WTC11 (cell line): ENCODE measurements around the gene DDX10. TPM values are rescaled to one million over a fixed set of nuclear protein-coding genes. Genes with fewer than 3 reads are reported as not detected.

ENCODE experiments used
- ATAC-seq: fragments of 200-7000 bp; cut with Tn5 transposase; 2 replicates; pipeline ENCODE4 v1.10.0; 2021; ENCODE audit warnings: mild to moderate bottlenecking, moderate library complexity
- CTCF ChIA-PET: fragments of 300-600 bp; sonication (Branson Sonifier 250); formaldehyde crosslinking; loops from one replicate; lab custom pipeline; 2021; ENCODE audit warnings: antibody characterized with exemption; lab: Charles Lee
- POLR2A ChIA-PET: fragments of 350-600 bp; sonication (Branson Sonifier 250); formaldehyde crosslinking; loops from one replicate; lab custom pipeline; 2021; ENCODE audit warnings: antibody characterized with exemption; lab: Charles Lee
- DNase-seq: peaks from one replicate; pipeline ENCODE4 v3.0.0; 2021; ENCODE audit warnings: low spot score
- H3K27ac Mint-ChIP-seq: 2 replicates; pipeline ENCODE4 v1.8.0; 2021; ENCODE audit warnings: mixed read lengths
- H3K27me3 Mint-ChIP-seq: 2 replicates; pipeline ENCODE4 v1.8.0; 2021; ENCODE audit warnings: low read depth, mild to moderate bottlenecking, moderate library complexity, mixed read lengths
- H3K36me3 Mint-ChIP-seq: 2 replicates; pipeline ENCODE4 v1.8.0; 2021; ENCODE audit warnings: mixed read lengths
- H3K4me1 Mint-ChIP-seq: 2 replicates; pipeline ENCODE4 v1.8.0; 2022; ENCODE audit warnings: mixed read lengths
- H3K4me3 Mint-ChIP-seq: 2 replicates; pipeline ENCODE4 v1.8.0; 2021; ENCODE audit warnings: mild to moderate bottlenecking, moderate library complexity, mixed read lengths
- H3K9me3 Mint-ChIP-seq: 2 replicates; pipeline ENCODE4 v1.8.0; 2021; ENCODE audit warnings: mixed read lengths
- ATF6 ChIP-seq: sonication (generic); formaldehyde crosslinking; IDR thresholded peaks from 2 replicates; pipeline ENCODE4 v1.8.1; 2023; ENCODE audit warnings: mild to moderate bottlenecking, missing genetic modification reagents
- CREM ChIP-seq: sonication (generic); formaldehyde crosslinking; IDR thresholded peaks from 2 replicates; pipeline ENCODE4 v1.8.1; 2022; ENCODE audit warnings: mild to moderate bottlenecking, missing genetic modification reagents, moderate library complexity
- E2F5 ChIP-seq: sonication (generic); formaldehyde crosslinking; IDR thresholded peaks from 2 replicates; pipeline ENCODE4 v1.8.1; 2022; ENCODE audit warnings: mild to moderate bottlenecking, moderate library complexity, missing genetic modification reagents
- ELF4 ChIP-seq: sonication (generic); formaldehyde crosslinking; IDR thresholded peaks from 2 replicates; pipeline ENCODE4 v1.8.1; 2022; ENCODE audit warnings: low read depth, mild to moderate bottlenecking, moderate library complexity, missing genetic modification reagents
- ESRRA ChIP-seq: sonication (generic); formaldehyde crosslinking; IDR thresholded peaks from 2 replicates; pipeline ENCODE4 v1.8.1; 2022; ENCODE audit warnings: mild to moderate bottlenecking, missing genetic modification reagents, borderline replicate concordance
- FOXP1 ChIP-seq: sonication (generic); formaldehyde crosslinking; IDR thresholded peaks from 2 replicates; pipeline ENCODE4 v1.8.0; 2022; ENCODE audit warnings: missing genetic modification reagents, mild to moderate bottlenecking, moderate library complexity, borderline replicate concordance
- FOXP4 ChIP-seq: sonication (generic); formaldehyde crosslinking; IDR thresholded peaks from 2 replicates; pipeline ENCODE4 v1.8.0; 2022; ENCODE audit warnings: mild to moderate bottlenecking, missing genetic modification reagents
- HMGXB4 ChIP-seq: sonication (generic); formaldehyde crosslinking; IDR thresholded peaks from 2 replicates; pipeline ENCODE4 v1.8.1; 2023; ENCODE audit warnings: mild to moderate bottlenecking, moderate library complexity, missing genetic modification reagents
- MXD4 ChIP-seq: fragments of 250-450 bp; sonication (Bioruptor Pico); IDR thresholded peaks from 2 replicates; pipeline ENCODE4 v1.8.0; 2021; ENCODE audit warnings: mild to moderate bottlenecking, moderate library complexity, borderline replicate concordance
- NFE2L1 ChIP-seq: sonication (generic); formaldehyde crosslinking; IDR thresholded peaks from 2 replicates; pipeline ENCODE4 v1.8.1; 2023; ENCODE audit warnings: missing genetic modification reagents
- RORB ChIP-seq: fragments of 250-450 bp; sonication (Bioruptor Pico); IDR thresholded peaks from 2 replicates; pipeline ENCODE4 v1.9.0; 2021; ENCODE audit warnings: mild to moderate bottlenecking
- SP1 ChIP-seq: sonication (generic); formaldehyde crosslinking; conservative IDR thresholded peaks from 2 replicates; pipeline ENCODE4 v1.8.1; 2022; ENCODE audit warnings: missing genetic modification reagents
- ZMAT4 ChIP-seq: fragments of 250-450 bp; sonication (Bioruptor Pico); IDR thresholded peaks from 2 replicates; pipeline ENCODE4 v1.9.0; 2021; ENCODE audit warnings: mild to moderate bottlenecking
- ZNF121 ChIP-seq: sonication (generic); formaldehyde crosslinking; IDR thresholded peaks from 2 replicates; pipeline ENCODE4 v1.8.0; 2023; ENCODE audit warnings: missing genetic modification reagents
- ZNF138 ChIP-seq: sonication (generic); formaldehyde crosslinking; conservative IDR thresholded peaks from 2 replicates; pipeline ENCODE4 v1.8.1; 2022; ENCODE audit warnings: mild to moderate bottlenecking, moderate library complexity, missing genetic modification reagents
- ZNF281 ChIP-seq: sonication (generic); formaldehyde crosslinking; IDR thresholded peaks from 2 replicates; pipeline ENCODE4 v1.8.0; 2023; ENCODE audit warnings: mild to moderate bottlenecking, missing genetic modification reagents
- ZNF423 ChIP-seq: fragments of 250-450 bp; sonication (Bioruptor Pico); IDR thresholded peaks from 2 replicates; pipeline ENCODE4 v2.1.2; 2022; ENCODE audit warnings: mild to moderate bottlenecking, moderate library complexity
- ZNF425 ChIP-seq: fragments of 250-450 bp; sonication (Bioruptor Pico); conservative IDR thresholded peaks from 2 replicates; pipeline ENCODE4 v1.9.0; 2021; ENCODE audit warnings: mild to moderate bottlenecking
- total RNA-seq: library from RNA; stranded (reverse); gene quantifications from 3 replicates; pipeline ENCODE4 v1.2.3, GENCODE V29; 2021

DDX10 gene
- total RNA-seq, 1 experiment from 2014 or later, result 56.8 TPM

GRCh38 chr11:108685419-108686130 lies 20.7 kb downstream of the DDX10 start:
- H3K27ac Mint-ChIP-seq, result no peak overlapping the region
- H3K36me3 Mint-ChIP-seq, result peaks cover 63% of the 10 kb centered on the region
- no peak for TF ChIP-seq ZNF425 (CRISPR knock-in tag)
- no peak for TF ChIP-seq MXD4
- no peak for TF ChIP-seq ZMAT4 (CRISPR knock-in tag)
- TF ChIP-seq FOXP1, result no peak
- no peak for TF ChIP-seq RORB (CRISPR knock-in tag)
- TF ChIP-seq ELF4, result no peak
- no peak for TF ChIP-seq ZNF281
- no peak for TF ChIP-seq ESRRA (CRISPR knock-in tag)
- no peak for TF ChIP-seq ATF6 (CRISPR knock-in tag)
- no peak for TF ChIP-seq CREM
- TF ChIP-seq, all 79 proteins: peak for 0
- Mint-ChIP-seq H3K4me1 (peaks cover 6% of the 10 kb centered on the region), H3K9me3 (peaks cover 19% of the 10 kb centered on the region), H3K27me3 (no peaks in the 10 kb centered on the region), H3K4me3 (no peak overlapping the region)
- DNase-seq (no peak), ATAC-seq (no peak)
- ChIA-PET CTCF (no interaction called here), POLR2A (no interaction called here)

GRCh38 chr11:108693852-108694251 lies 29.0 kb downstream of the DDX10 start:
- CTCF ChIA-PET, result no interaction called here
- Mint-ChIP-seq H3K4me3 (no peak overlapping the region), H3K27ac (no peak overlapping the region), H3K27me3 (no peaks in the 10 kb centered on the region), H3K4me1 (no peaks in the 10 kb centered on the region), H3K9me3 (no peaks in the 10 kb centered on the region), H3K36me3 (peaks cover 46% of the 10 kb centered on the region)
- ATAC-seq, result no peak
- DNase-seq, result no peak
- POLR2A ChIA-PET, result no interaction called here
- TF ChIP-seq ZNF138 (no peak), E2F5 (CRISPR knock-in tag) (no peak), NFE2L1 (CRISPR knock-in tag) (no peak), ZNF423 (CRISPR knock-in tag) (no peak), FOXP4 (CRISPR knock-in tag) (no peak), ZNF121 (no peak), ATF6 (CRISPR knock-in tag) (no peak), SP1 (CRISPR knock-in tag) (no peak), HMGXB4 (CRISPR knock-in tag) (no peak)
